ENCODE data around the gene NDUFS7. TPM values are rescaled to one million over a fixed set of nuclear protein-coding genes. Genes with fewer than 3 reads are reported as not detected.

NDUFS7 gene
- total and polyA plus RNA-seq, 12 donors: 4.7 to 286 (median 148) TPM

DNA sequence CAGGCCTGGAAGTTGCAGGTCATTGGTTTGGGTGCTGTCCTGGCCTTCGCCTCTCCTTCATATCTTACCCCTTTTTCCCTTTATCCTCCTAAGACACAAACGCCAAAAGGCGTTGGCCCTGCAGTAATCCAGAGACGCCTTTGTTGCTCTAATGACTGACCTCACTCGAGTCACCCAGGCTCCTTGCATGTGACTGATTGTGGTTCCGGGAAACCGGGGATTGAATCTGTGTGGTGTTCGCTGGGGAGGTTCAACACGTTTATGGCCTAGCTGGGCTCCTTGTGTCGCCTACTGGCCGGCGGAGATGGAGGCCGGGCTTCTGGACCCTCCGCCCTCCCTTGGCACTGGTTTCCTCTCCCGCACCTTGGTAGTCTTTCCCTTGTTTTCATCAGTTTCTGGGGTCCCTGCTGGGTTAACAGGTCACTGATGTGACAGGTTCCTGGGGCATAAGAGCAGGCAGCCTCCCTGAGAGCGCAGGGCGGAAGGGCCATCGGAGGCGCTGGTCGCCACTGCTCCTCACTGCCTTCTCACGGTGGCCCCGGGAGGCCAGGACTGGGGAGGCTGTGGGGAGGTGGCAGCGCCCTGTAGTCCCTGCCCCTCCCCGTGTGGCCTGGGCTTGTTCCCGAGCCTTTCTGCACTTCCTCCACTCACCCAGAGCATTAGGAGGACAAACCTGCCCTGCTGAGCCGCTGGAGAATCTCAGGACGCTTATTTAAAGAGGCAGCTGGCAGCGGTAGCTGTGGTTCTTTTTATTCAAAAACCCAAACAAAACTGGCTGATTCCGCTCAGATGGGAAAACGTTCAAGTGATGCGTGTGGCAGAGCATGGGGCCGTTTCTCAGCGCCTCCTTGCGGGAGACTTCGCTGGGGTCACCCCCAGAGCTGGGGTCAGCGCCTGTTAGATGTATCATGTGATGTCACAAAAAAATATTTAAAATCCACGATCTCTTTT lies 18.1 kb upstream of the NDUFS7 start:
- Histone ChIP-seq H3K9me3 (replicated peaks in 1 of 3) (no peaks in the 10 kb centered on the region), H3K27me3 (no peaks in the 10 kb centered on the region), H3K36me3 (replicated peaks in 1 of 2) (peaks cover 0 to 72% of the 10 kb centered on the region in 2 donors), H3K4me1 (replicated peaks in 1 of 2) (peaks cover 7 to 16% of the 10 kb centered on the region in 2 donors), H3K4me3 (no peak overlapping the region), H3K27ac (no peak overlapping the region)
- TF ChIP-seq POLR2A (IDR thresholded peaks at IDR 0.05): no peak
- TF ChIP-seq, protein P1, sequence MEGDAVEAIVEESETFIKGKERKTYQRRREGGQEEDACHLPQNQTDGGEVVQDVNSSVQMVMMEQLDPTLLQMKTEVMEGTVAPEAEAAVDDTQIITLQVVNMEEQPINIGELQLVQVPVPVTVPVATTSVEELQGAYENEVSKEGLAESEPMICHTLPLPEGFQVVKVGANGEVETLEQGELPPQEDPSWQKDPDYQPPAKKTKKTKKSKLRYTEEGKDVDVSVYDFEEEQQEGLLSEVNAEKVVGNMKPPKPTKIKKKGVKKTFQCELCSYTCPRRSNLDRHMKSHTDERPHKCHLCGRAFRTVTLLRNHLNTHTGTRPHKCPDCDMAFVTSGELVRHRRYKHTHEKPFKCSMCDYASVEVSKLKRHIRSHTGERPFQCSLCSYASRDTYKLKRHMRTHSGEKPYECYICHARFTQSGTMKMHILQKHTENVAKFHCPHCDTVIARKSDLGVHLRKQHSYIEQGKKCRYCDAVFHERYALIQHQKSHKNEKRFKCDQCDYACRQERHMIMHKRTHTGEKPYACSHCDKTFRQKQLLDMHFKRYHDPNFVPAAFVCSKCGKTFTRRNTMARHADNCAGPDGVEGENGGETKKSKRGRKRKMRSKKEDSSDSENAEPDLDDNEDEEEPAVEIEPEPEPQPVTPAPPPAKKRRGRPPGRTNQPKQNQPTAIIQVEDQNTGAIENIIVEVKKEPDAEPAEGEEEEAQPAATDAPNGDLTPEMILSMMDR (IDR thresholded peaks at IDR 0.05): no peak
- DNase-seq: no peak
- intact Hi-C loops (cut with DNase I): no loop called here
- WGBS, 4 donors: 86 to 93% (median 91%) methylated on average over 29 to 37 of the region's 37 CpGs

DNA sequence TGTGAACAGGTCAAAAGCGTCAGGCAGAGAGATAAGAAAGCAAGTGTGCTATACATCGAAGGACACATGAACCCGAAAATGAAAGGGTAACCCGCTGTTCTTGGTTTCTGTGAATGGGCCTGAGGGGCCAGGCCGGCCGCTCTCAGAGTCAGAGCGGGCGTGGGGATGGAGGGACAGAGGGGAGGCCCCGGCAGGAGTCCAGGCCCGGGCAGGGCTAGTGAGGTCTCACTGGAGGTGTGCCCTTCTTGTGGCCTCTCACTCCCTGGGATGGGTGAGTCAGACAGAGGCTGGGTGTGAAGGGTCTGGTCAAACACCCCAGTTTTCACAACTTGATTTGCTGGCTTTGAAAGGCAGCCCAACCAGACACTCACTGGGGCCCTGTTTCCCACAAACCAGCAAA lies 17.4 kb upstream of the NDUFS7 start:
- peaks cover 0 to 79% of the 10 kb centered on the region in 2 donors for H3K36me3 ChIP-seq (replicated peaks in 1 of 2)

DNA sequence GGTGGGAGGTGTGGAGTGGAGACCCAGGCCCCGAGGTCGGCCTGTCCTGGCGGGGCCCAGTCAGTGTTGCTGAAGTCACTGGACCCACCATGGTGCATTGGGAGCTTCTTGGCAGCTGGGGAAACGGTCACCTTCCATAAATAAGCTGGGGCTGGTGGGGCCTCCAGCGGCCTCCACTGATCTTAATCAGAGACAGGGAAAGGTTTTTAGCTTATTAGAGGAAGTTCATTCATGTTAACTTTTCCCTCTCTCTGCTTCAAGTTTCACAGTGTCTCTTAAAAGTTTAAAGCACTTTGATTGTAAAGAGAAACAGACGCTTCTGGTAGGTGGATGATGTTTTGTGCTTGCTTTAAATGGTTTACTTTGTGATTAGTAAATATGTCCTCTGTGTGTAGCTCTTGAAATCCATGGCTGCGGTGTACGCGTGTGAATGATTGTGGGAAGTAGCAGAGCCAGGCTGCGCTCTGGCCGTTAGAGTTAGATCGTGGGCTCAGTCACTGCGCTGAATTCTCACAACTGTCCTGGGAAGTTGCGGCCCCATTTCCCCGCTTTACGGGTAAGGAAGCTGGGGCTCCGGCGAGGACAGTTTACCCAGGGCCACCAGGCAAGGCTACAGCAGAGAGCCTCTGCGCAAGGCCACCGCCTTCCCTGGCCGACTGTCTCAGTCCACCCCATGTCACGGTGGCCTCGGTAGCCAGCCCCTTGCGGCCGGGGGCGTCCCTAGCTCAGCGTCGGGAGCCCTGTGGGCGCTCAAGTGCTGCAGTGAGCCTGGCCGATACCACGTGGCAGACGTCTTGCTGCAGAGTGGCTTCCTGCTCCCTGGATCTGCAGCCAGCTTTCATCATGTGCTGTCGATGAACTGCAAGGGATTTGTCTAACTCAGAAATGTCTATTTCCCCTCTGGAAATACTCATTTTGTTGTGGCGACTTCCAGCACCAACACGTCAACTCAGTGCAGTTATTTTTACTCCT lies 16.5 kb upstream of the NDUFS7 start:
- H3K27me3 ChIP-seq: no peaks in the 10 kb centered on the region
- H3K36me3 ChIP-seq (replicated peaks in 1 of 2): peaks cover 0 to 87% of the 10 kb centered on the region in 2 donors
- H3K4me1 ChIP-seq (replicated peaks in 1 of 2): peaks cover 0 to under 1% of the 10 kb centered on the region in 2 donors
- no peak for DNase-seq
- intact Hi-C loops (cut with DNase I): no loop called here
- 79 to 91% (median 86%) methylated on average over 21 to 35 of the region's 35 CpGs for WGBS, 4 donors
- TF ChIP-seq, protein P1 (IDR thresholded peaks at IDR 0.05): no peak
- TF ChIP-seq POLR2A (IDR thresholded peaks at IDR 0.05): no peak
- H3K4me3 ChIP-seq: no peak overlapping the region
- no peaks in the 10 kb centered on the region for H3K9me3 ChIP-seq (replicated peaks in 1 of 3)
- H3K27ac ChIP-seq: no peak overlapping the region

More for the DNA sequence above, 17.4 kb upstream of the NDUFS7 start:
- Histone ChIP-seq H3K27ac (no peak overlapping the region), H3K9me3 (replicated peaks in 1 of 3) (no peaks in the 10 kb centered on the region), H3K27me3 (no peaks in the 10 kb centered on the region), H3K4me3 (no peak overlapping the region), H3K4me1 (replicated peaks in 1 of 2) (peaks cover under 1 to 9% of the 10 kb centered on the region in 2 donors)
- TF ChIP-seq POLR2A (IDR thresholded peaks at IDR 0.05): no peak
- TF ChIP-seq, protein P1 (IDR thresholded peaks at IDR 0.05): no peak
- DNase-seq: no peak
- WGBS, 4 donors: 85 to 96% (median 94%) methylated on average over 8 to 10 of the region's 10 CpGs
- intact Hi-C loops (cut with DNase I): no loop called here
